K562 (cell line): ENCODE results near the gene POLG. TPM values are rescaled to one million over a fixed set of nuclear protein-coding genes. Genes with fewer than 3 reads are reported as not detected.

Source experiments
- ATAC-seq: fragments of 200-7000 bp; cut with Tn5 transposase; 3 replicates; pipeline ENCODE4 v1.9.1; 2020; ENCODE audit warnings: moderate library complexity
- BruUV-seq: library from RNA; stranded (reverse); fragments of 400-500 nt; replicated peaks from 2 replicates; lab custom pipeline; 2021; lab: Mats Ljungman, UMichigan
- CTCF ChIA-PET: fragments of 300-600 bp; formaldehyde crosslinking; extraction: SDS; loops from one replicate; lab custom pipeline; 2021; ENCODE audit warnings: low intra/inter-chr PET ratio; lab: Yijun Ruan, JAX
- POLR2A ChIA-PET: fragments of 300-600, 350-650 bp; sonication (Branson Sonifier 250); formaldehyde crosslinking; extraction: SDS; loops from one replicate; lab custom pipeline; 2021; ENCODE audit warnings: antibody characterized with exemption, inconsistent platforms; lab: Yijun Ruan, JAX
- DNase-seq, 4 experiments: peaks; one replicate each; pipeline versions ENCODE4 v3.0.0 to v3.0.0-alpha.2; 2011 to 2018; ENCODE audit warnings: low spot score in 3 of 4, mixed read lengths in 3 of 4; ENCODE audit errors: extremely low read depth in 1 of 4
- FAIRE-seq: peaks from 2 replicates; lab custom pipeline; 2011; peaks lifted over from hg19 to GRCh38; lab: Jason Lieb, UNC
- H2AFZ ChIP-seq: 2 replicates; pipeline ENCODE4 v1.6.0; 2011; ENCODE audit warnings: low read depth, low read length, control low read depth, inconsistent platforms
- H3K27ac ChIP-seq: fragments of 200-600 bp; 3 replicates; pipeline ENCODE4 v1.8.0; 2011; ENCODE audit warnings: low read depth, mild to moderate bottlenecking, control low read depth, inconsistent platforms, low read length, moderate library complexity, mixed read lengths; ENCODE audit errors: extremely low read depth
- H3K27me3 ChIP-seq, 2 experiments: fragments of 300-600 bp in 1 of 2; 2 replicates in 1 of 2; 3 replicates in 1 of 2; pipeline versions ENCODE4 v1.6.0 to v1.8.0; 2011; ENCODE audit warnings: inconsistent platforms in 2 of 2, low read length in 2 of 2, mild to moderate bottlenecking in 1 of 2, mixed read lengths in 1 of 2, moderate library complexity in 1 of 2; ENCODE audit not compliant: control insufficient read depth in 2 of 2, insufficient read depth in 2 of 2
- H3K36me3 ChIP-seq: fragments of 300-600 bp; 3 replicates; pipeline ENCODE4 v1.8.0; 2011; ENCODE audit warnings: mild to moderate bottlenecking, low read length, inconsistent platforms; ENCODE audit not compliant: control insufficient read depth, insufficient read depth
- H3K4me1 ChIP-seq, 2 experiments: fragments of 200-600 bp in 1 of 2; replicated peaks in 1 of 2; 2 replicates in 1 of 2; 3 replicates in 1 of 2; pipeline versions ENCODE4 v1.5.1 to v1.8.0; 2011; ENCODE audit warnings: inconsistent platforms in 2 of 2, low read length in 2 of 2, mild to moderate bottlenecking in 1 of 2, mixed read lengths in 1 of 2, moderate library complexity in 1 of 2; ENCODE audit not compliant: control insufficient read depth in 2 of 2, insufficient read depth in 2 of 2
- H3K4me2 ChIP-seq: 2 replicates; pipeline ENCODE4 v1.6.1; 2011; ENCODE audit warnings: low read length, control low read depth, inconsistent platforms, mixed read lengths; ENCODE audit not compliant: insufficient read depth
- H3K4me3 ChIP-seq: fragments of 200-600 bp; sonication (generic), shearing (Covaris generic); 2 replicates; pipeline ENCODE4 v1.5.1; 2016; ENCODE audit warnings: control low read depth, inconsistent platforms
- H3K79me2 ChIP-seq: fragments of 200-600 bp; 3 replicates; pipeline ENCODE4 v1.8.0; 2011; ENCODE audit warnings: low read length, inconsistent platforms; ENCODE audit not compliant: control insufficient read depth, insufficient read depth
- H3K9ac ChIP-seq, 2 experiments: 2 replicates each; pipeline versions ENCODE4 v1.6.0 to v1.6.1; 2011; ENCODE audit warnings: low read depth in 2 of 2, low read length in 2 of 2, control low read depth in 1 of 2, inconsistent platforms in 1 of 2, mild to moderate bottlenecking in 1 of 2, mixed read lengths in 1 of 2; ENCODE audit not compliant: insufficient read depth in 1 of 2
- H3K9me1 ChIP-seq: one replicate; pipeline ENCODE4 v1.6.0; 2011; ENCODE audit warnings: inconsistent platforms, mild to moderate bottlenecking, low read length, moderate library complexity; ENCODE audit not compliant: control insufficient read depth, insufficient read depth
- H3K9me3 ChIP-seq: replicated peaks from 2 replicates; pipeline ENCODE4 v1.5.1; 2011; ENCODE audit warnings: low read depth, low read length, inconsistent platforms; ENCODE audit not compliant: control insufficient read depth, insufficient read depth
- H4K20me1 ChIP-seq: replicated peaks from 2 replicates; pipeline ENCODE4 v1.6.1; 2011; ENCODE audit warnings: low read length, inconsistent platforms, mixed read lengths; ENCODE audit not compliant: control insufficient read depth, insufficient read depth
- MCM3 ChIP-seq: fragments of 450-650 bp; IDR thresholded peaks from 2 replicates; pipeline ENCODE4 v1.6.1; 2016
- TCF7L2 ChIP-seq: fragments of 150-350 bp; IDR thresholded peaks from 2 replicates; pipeline ENCODE4 v1.6.1; 2016; ENCODE audit warnings: low read depth, mild to moderate bottlenecking, low read length, moderate library complexity
- WGBS: fragments of 100-300 bp; shearing (Covaris generic); methylation state at CpG from one replicate; pipeline ENCODE4 v1.1.6; 2016; ENCODE audit warnings: low coverage, mixed read lengths; ENCODE audit not compliant: insufficient coverage; ENCODE audit errors: missing lambda C conversion rate; 5-methylcytosine and 5-hydroxymethylcytosine counted together
- in situ Hi-C: fragments of 300-500 bp; cut with MboI; formaldehyde crosslinking; loops from 4 replicates; pipeline ENCODE4 v1.15.0; 2018; ENCODE audit warnings: inconsistent platforms, mixed read lengths
- intact Hi-C: fragments of 100-400 bp; cut with micrococcal nuclease; formaldehyde crosslinking; loops from 2 replicates; pipeline ENCODE4 v1.14.2; 2022
- polyA plus RNA-seq, 8 experiments: library from polyadenylated mRNA; depleted of rRNA in 4 of 8; stranded (reverse) in 5 of 8; unstranded in 3 of 8; fragments of >200 nt; fragmentation: Nextera tagmentation in 2 of 8; fragmentation: Illumina TruSeq in 1 of 8; extraction: Ambion mirVana in 2 of 8; extraction: Trizol in 1 of 8; gene quantifications; 2 replicates each; pipeline versions ENCODE4 v1.2.1 to v1.2.3, GENCODE V29; 2011 to 2014; ENCODE audit warnings: inconsistent platforms in 1 of 8, missing spikeins in 1 of 8
- total RNA-seq, 7 experiments: library from RNA; depleted of rRNA in 6 of 7; stranded (reverse); fragments of >200 nt in 6 of 7; fragmentation: Illumina TruSeq in 2 of 7; extraction: Trizol in 2 of 7; gene quantifications; 2 replicates each; pipeline versions ENCODE4 v1.2.1 to v1.2.3, GENCODE V29; 2011 to 2021; ENCODE audit warnings: low replicate concordance in 1 of 7
- TF ChIP-seq, protein P1 (sequence below): fragments of 450-650 bp; formaldehyde crosslinking; IDR thresholded peaks from 2 replicates; pipeline ENCODE4 v1.4.0; 2020; ENCODE audit warnings: mild to moderate bottlenecking, mixed read lengths
- TF ChIP-seq, protein P2 (sequence below), 2 experiments: IDR thresholded peaks; 2 replicates each; pipeline ENCODE4 v1.6.1; 2011; ENCODE audit warnings: borderline replicate concordance in 1 of 2, control low read depth in 1 of 2, low read depth in 1 of 2, low read length in 1 of 2, mild to moderate bottlenecking in 1 of 2, mixed read lengths in 1 of 2, moderate library complexity in 1 of 2; ENCODE audit not compliant: insufficient read depth in 1 of 2, insufficient read length in 1 of 2, poor library complexity in 1 of 2, severe bottlenecking in 1 of 2; ENCODE audit errors: extremely low read depth in 1 of 2
- TF ChIP-seq, protein P3 (sequence below): IDR thresholded peaks from 3 replicates; pipeline ENCODE4 v1.6.1; 2011; ENCODE audit warnings: borderline replicate concordance, mild to moderate bottlenecking, moderate library complexity; ENCODE audit not compliant: insufficient read length; ENCODE audit errors: extremely low read depth

The POLG gene
- total and polyA plus RNA-seq, 9 of the 15 experiments (the other 6 are each of a cell fraction or from before 2014, with no cell fraction given): 15.2 to 83.8 (median 38.6) TPM

DNA sequence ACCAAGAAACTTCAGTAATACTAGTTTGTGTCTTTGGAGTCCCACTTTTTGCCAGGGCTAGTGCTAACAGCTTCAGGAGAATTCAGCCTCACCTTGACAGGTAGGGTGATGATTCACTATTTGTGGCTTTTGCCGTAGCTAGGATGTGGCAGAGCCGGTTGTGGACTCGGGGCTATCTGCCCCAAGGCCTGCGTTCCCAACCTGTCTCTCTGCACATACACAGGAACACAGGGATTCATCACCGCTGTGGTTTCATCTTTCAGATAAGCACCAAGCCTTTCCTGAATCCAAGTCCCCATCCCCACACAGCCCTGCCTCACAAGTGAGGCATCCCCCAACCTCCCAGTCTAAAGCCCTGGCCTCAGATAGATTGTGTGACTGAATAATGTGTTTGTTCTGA is 45.2 kb upstream of the POLG start (continued):
- TF ChIP-seq, protein P1, sequence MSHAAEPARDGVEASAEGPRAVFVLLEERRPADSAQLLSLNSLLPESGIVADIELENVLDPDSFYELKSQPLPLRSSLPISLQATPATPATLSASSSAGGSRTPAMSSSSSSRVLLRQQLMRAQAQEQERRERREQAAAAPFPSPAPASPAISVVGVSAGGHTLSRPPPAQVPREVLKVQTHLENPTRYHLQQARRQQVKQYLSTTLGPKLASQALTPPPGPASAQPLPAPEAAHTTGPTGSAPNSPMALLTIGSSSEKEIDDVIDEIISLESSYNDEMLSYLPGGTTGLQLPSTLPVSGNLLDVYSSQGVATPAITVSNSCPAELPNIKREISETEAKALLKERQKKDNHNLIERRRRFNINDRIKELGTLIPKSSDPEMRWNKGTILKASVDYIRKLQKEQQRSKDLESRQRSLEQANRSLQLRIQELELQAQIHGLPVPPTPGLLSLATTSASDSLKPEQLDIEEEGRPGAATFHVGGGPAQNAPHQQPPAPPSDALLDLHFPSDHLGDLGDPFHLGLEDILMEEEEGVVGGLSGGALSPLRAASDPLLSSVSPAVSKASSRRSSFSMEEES: no peak
- TF ChIP-seq TCF7L2 (no peak), MCM3 (no peak)

DNA sequence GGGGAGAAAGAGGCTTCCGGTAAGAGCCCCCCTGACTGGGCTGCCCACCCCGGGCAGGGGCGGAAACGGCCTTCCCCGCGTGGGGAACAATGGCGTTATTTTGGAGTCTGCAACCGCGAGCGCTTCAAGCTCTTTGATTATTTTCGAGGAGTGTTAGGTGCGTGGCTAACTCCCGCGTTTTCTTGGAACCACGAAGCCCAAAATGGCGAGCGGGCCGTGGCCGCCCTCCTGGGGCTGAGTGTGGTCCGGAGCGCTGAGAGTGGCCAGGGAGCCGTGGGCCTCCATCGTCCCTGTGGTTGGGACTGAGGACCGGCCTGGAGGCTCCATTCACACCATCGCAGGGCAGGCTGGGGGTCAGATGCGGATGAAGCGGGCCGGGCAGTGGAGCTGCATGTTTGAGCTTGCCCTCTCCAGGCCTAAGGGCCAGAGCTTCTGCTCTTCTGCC is 44.6 kb upstream of the POLG start:
- Histone ChIP-seq H3K4me1 (peaks cover 0 to 25% of the 10 kb centered on the region in 2 experiments; a peak in 1 of 5 replicates), H2AFZ (no peak overlapping the region), H3K9me1 (no peaks in the 10 kb centered on the region), H3K36me3 (no peaks in the 10 kb centered on the region), H3K9ac (no peak overlapping the region), H4K20me1 (peaks cover 3% of the 10 kb centered on the region; the same call in 1 of the 2 replicates), H3K27ac (no peak overlapping the region), H3K4me2 (no peak overlapping the region), H3K4me3 (no peak overlapping the region), H3K79me2 (no peaks in the 10 kb centered on the region), H3K9me3 (no peaks in the 10 kb centered on the region), H3K27me3 (peaks cover 44 to 64% of the 10 kb centered on the region in 2 experiments)
- ATAC-seq (no peak), FAIRE-seq (no peak), DNase-seq (no peak)
- 13% methylated on average over 26 of the region's 28 CpGs for WGBS
- intact Hi-C loops (no loop called here), in situ Hi-C loops (no loop called here)
- POLR2A ChIA-PET: interaction anchor here (1.1 to 1.3 kb wide), 2 partner anchors 10 to 19 kb away, joined by 3 read pairs; no protein-coding TSS in a partner anchor
- no TSS peak for BruUV-seq
- CTCF ChIA-PET: no interaction called here
- TF ChIP-seq, protein P2, sequence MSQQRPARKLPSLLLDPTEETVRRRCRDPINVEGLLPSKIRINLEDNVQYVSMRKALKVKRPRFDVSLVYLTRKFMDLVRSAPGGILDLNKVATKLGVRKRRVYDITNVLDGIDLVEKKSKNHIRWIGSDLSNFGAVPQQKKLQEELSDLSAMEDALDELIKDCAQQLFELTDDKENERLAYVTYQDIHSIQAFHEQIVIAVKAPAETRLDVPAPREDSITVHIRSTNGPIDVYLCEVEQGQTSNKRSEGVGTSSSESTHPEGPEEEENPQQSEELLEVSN (IDR thresholded peaks at IDR 0.05; ENCODE audit: borderline replicate concordance in 1 of 2, extremely low read depth in 1 of 2, insufficient read depth in 1 of 2, insufficient read length in 1 of 2, low read depth in 1 of 2, low read length in 1 of 2, poor library complexity in 1 of 2, severe bottlenecking in 1 of 2): peak in 1 of 2 experiments; percentile 56
- TF ChIP-seq, protein P3, sequence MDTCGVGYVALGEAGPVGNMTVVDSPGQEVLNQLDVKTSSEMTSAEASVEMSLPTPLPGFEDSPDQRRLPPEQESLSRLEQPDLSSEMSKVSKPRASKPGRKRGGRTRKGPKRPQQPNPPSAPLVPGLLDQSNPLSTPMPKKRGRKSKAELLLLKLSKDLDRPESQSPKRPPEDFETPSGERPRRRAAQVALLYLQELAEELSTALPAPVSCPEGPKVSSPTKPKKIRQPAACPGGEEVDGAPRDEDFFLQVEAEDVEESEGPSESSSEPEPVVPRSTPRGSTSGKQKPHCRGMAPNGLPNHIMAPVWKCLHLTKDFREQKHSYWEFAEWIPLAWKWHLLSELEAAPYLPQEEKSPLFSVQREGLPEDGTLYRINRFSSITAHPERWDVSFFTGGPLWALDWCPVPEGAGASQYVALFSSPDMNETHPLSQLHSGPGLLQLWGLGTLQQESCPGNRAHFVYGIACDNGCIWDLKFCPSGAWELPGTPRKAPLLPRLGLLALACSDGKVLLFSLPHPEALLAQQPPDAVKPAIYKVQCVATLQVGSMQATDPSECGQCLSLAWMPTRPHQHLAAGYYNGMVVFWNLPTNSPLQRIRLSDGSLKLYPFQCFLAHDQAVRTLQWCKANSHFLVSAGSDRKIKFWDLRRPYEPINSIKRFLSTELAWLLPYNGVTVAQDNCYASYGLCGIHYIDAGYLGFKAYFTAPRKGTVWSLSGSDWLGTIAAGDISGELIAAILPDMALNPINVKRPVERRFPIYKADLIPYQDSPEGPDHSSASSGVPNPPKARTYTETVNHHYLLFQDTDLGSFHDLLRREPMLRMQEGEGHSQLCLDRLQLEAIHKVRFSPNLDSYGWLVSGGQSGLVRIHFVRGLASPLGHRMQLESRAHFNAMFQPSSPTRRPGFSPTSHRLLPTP: no peak
